GM13977 (cell line): ENCODE results near the gene FBXL14.
A peak's percentile ranks its signal among the peaks of the same experiment; 100 is the strongest.

Experiments
- DNase-seq: peaks from one replicate; pipeline ENCODE4 v3.0.0; 2012; ENCODE audit warnings: low spot score
- in situ Hi-C: fragments of 300-500 bp; cut with MboI; formaldehyde crosslinking; loops from one replicate; pipeline ENCODE4 v1.12.0; 2022; ENCODE audit warnings: low sequenced_read_pairs, low pct_unique_long_range_greater_than_20kb, mixed read lengths, inconsistent platforms; ENCODE audit not compliant: unreplicated experiment
- TF ChIP-seq, protein P1 (sequence below): IDR thresholded peaks from 2 replicates; pipeline ENCODE4 v1.5.1; 2012; ENCODE audit warnings: mild to moderate bottlenecking, control low read depth; ENCODE audit not compliant: insufficient read depth; ENCODE audit errors: extremely low read depth, missing control alignments

Gene FBXL14

DNA sequence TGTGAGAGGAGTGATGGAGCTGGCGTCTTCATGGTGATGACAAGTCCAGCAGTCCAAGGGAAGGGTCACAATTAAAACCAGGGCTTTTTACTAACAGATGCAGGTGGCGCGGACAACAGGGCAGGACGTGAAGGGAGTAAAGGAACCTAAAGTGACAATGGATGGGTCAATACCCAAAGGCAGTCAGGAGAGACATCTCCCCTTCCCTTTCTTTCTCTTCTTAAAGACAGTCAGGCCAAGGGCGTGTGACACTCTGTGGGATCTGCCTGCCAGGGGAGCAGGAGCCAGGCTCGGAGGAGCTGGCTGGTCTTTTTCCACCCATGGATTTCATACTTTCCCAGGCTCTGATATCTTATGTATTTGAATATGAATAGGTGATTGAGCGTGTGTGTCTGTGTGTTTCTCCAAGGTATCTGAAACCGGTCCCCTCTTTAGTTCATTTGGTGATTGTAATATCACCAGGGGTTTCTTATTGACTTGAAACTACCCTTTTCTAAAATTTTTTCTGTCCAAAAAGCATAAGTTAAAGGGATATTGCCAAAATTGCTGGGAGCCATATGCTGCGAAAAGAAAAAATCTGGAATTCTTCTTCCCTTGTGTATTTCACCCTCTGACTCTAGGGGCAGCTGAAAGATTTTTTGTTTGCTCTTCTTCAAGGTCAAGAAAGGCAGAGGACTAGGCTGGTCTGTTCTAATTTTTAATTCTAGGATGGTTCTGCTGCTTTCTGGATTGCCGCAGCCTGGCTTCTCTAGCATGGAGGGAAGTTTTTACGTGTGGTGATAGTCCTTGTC, 61.8 kb downstream of the FBXL14 start:
- in situ Hi-C loops: no loop called here
- DNase-seq: no peak
- TF ChIP-seq, protein P1, sequence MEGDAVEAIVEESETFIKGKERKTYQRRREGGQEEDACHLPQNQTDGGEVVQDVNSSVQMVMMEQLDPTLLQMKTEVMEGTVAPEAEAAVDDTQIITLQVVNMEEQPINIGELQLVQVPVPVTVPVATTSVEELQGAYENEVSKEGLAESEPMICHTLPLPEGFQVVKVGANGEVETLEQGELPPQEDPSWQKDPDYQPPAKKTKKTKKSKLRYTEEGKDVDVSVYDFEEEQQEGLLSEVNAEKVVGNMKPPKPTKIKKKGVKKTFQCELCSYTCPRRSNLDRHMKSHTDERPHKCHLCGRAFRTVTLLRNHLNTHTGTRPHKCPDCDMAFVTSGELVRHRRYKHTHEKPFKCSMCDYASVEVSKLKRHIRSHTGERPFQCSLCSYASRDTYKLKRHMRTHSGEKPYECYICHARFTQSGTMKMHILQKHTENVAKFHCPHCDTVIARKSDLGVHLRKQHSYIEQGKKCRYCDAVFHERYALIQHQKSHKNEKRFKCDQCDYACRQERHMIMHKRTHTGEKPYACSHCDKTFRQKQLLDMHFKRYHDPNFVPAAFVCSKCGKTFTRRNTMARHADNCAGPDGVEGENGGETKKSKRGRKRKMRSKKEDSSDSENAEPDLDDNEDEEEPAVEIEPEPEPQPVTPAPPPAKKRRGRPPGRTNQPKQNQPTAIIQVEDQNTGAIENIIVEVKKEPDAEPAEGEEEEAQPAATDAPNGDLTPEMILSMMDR: no peak

DNA sequence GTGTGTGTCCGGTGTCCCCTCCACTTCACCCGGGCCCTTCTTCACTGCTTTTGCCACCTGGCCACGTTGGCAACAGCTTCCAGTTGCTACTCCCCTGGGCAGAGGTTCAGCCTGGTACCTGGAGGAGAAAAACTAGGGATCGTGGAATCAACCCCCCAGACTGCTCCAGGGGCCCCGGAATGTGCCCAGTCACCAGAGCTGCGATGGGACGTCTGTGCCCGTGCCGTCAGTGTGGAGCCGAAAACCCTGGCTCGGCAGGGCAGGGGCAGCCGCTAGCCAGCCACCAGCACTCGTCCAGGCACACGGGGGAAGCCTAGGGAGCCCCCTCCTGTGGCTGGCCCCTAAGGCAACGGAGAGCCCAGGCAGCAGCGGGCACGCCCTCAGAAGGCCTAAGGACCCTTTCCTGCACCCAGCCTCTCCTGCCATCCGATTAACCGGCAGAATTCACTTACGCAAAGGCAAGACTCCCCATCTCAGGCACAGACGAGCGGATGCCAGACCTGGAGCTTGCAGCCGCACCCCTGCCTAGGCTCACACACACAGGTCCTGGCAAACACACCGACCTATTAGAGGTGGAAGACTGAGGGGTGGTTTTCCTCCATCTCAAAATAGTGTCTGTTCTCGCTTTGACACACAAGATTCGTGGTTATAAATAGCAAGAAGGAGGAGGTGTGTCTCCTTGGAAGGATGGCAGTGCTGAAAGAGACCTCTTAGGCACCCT, 62.6 kb downstream of the FBXL14 start:
- peak; percentile 63 for DNase-seq
- TF ChIP-seq, protein P1: no peak
- in situ Hi-C loops: no loop called here

DNA sequence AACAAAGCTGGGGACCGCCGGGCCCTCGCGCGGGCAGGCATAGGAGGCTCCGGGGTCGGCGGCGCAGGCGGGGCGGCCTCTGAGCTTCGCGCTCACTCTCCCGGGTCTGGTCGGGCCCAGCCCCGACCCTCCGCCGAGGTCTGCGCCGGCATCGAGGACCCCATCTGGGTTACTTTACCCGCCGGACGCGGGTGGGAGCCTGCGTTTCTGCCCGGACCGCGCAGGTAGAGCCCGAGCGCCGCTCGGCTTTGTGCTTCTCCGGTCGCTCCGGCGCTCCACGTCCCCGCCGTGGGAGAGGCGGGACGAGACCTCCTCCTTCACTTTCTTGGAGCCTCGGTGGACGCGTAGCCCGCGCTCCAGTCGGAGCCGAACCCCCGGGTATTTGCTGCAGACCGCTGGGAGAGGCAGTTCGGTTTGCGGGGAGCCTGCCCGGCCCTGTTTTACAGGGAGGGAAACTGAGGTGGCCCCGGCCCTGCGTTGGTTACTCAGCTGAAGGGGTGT, 63.2 kb downstream of the FBXL14 start:
- TF ChIP-seq, protein P1: no peak
- in situ Hi-C loops: no loop called here

DNA sequence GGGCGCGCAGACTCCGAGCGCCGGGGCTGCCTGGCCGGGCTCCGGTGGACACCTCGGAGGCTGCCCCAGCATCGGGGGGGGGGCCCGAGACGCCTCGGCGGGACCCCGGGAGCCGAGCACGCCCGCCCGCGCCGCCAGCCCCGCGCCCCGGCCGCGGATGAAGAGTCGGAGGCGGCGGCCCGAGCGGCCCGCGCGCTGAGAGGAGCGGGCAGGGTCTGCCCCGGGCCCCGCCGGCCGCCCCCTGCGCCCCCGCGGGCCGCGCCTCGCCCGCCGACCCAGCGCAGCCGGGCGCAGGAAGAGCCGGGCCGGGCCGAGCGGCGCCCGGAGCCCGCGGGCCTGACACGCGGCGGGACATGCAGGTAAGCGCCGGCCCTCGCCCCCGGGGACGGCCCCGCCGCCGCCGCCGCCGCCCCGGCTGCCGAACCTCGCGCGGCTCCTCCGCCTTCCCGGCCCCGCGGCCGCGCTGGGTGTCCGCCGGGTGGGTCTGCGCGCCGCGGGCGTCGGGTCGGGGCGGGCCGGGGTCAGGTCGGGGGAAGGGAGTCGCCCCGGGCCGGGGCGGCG, 63.7 kb downstream of the FBXL14 start:
- TF ChIP-seq, protein P1: no peak
- peak; percentile 62 for DNase-seq
- in situ Hi-C loops: no loop called here

More for the DNA sequence above, 63.2 kb downstream of the FBXL14 start:
- DNase-seq: no peak

DNA sequence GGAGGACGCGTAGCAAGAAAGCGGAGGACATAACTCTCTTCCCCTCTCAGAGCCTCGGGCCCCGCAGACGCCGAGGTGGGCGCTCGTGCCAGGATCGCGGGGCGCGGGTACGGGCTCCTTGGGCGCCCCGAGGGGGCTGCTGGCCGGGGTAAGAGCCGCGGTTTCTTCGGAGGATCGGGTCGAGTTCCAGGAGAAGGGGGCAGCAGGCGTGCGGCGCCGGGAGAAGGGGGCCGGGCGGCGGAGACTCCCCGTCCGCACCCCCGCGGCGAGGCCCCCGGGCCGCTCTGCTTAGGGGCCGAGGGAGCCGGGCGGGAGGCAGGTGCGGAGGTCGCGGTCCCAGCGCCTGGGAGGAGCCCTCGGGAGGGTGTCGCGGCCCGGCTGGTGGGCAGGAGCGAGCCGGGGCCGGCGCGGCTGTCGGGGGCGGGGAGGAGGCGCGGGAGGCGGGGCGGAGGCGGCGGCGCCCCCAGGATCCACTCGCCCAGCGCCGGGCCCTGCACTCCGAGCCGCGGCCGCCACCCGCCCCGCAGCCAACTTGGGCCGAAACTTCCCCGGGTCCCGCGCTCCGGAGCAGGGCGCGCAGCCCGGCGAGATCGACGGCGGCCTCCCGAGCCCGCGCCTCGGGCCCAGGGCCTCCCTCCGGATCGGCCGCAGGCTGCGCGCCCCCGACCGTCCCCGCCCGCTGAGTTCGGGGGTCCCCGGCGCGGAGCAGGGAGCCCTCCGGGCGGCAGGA, 64.4 kb downstream of the FBXL14 start:
- DNase-seq: peak; percentile 77
- TF ChIP-seq, protein P1: no peak
- in situ Hi-C loops: no loop called here
